ENCODE results near the gene SORBS2. TPM values are rescaled to one million over a fixed set of nuclear protein-coding genes. Genes with fewer than 3 reads are reported as not detected.

The SORBS2 gene
- total RNA-seq, 1 experiment from 2014 or later = 0.34 TPM

DNA sequence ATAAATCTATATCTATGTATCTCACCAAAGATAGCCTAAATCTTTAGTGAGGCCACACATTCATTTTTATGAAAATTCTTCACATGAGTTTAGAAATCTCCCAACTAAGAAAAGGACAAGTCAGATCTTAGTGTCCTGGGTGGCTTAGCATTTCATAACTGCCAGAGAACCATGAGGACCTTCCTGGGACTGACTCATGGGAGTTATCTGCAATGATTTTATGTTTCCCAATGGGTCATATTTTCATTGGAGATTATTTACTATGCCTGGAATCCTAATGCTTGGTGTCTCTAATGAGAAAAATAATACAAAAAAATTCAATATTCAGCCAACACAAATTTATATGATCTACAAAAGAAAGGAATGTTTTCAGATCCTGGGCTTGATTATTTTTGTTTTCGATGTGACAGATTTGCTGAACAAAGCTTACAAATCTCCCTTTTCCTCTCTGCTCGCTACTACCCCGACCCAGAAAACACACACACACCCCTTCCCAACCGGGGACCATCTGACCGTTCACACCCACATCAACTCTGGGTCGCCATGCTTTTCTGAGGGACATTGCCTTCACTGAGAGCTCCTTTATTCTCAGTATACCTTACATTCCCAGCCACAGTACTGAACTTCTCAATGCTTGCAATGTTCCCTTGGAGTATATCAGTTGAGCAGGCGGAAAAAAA is 40.1 kb downstream of the SORBS2 start (continued):
- TF ChIP-seq, protein P1, sequence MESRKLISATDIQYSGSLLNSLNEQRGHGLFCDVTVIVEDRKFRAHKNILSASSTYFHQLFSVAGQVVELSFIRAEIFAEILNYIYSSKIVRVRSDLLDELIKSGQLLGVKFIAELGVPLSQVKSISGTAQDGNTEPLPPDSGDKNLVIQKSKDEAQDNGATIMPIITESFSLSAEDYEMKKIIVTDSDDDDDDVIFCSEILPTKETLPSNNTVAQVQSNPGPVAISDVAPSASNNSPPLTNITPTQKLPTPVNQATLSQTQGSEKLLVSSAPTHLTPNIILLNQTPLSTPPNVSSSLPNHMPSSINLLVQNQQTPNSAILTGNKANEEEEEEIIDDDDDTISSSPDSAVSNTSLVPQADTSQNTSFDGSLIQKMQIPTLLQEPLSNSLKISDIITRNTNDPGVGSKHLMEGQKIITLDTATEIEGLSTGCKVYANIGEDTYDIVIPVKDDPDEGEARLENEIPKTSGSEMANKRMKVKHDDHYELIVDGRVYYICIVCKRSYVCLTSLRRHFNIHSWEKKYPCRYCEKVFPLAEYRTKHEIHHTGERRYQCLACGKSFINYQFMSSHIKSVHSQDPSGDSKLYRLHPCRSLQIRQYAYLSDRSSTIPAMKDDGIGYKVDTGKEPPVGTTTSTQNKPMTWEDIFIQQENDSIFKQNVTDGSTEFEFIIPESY (IDR thresholded peaks at IDR 0.05; ENCODE audit: extremely low read depth, insufficient replicate concordance, low read length) = no peak

DNA sequence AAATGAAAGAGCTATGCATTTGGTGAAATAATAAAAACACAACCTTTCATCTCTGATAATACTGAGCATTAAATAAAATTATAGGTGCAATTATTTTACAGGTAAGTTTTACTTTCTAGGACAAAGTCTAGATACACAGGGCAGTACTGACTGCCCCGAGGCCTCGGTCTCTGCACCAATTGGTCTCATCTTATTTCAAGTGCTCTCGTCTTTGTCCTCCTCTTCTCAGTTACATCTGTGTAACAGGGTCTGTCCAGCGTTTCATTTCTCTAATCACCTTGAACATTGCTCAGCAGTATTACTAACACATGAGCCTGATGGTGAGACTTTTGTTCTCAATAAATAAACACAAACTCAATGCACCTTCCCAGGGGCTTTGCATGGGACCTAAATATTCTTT is 44.5 kb downstream of the SORBS2 start:
- Histone ChIP-seq H3K27me3 (ENCODE audit: insufficient read depth, low read length) (no peaks in the 10 kb centered on the region), H3K36me3 (ENCODE audit: control insufficient read depth in 1 of 2, insufficient read depth in 2 of 2, low read length in 2 of 2) (no peaks in the 10 kb centered on the region), H3K4me1 (ENCODE audit: control insufficient read depth in 1 of 2, insufficient read depth in 2 of 2, low read length in 2 of 2) (no peaks in the 10 kb centered on the region), H3K4me2 (ENCODE audit: low read length) (no peak overlapping the region), H3K9ac (ENCODE audit: low read length) (no peak overlapping the region), H2AFZ (ENCODE audit: low read depth, low read length, poor library complexity, severe bottlenecking) (no peak overlapping the region), H3K27ac (ENCODE audit: low read depth, low read length) (no peak overlapping the region), H3K9me3 (ENCODE audit: control insufficient read depth in 1 of 2, insufficient read depth in 1 of 2, low read depth in 1 of 2, low read length in 2 of 2) (no peaks in the 10 kb centered on the region), H3K4me3 (replicated peaks in 1 of 2; ENCODE audit: low read depth in 1 of 2, low read length in 2 of 2) (no peak overlapping the region), H3K9me2 (ENCODE audit: insufficient read depth) (no peaks in the 10 kb centered on the region), H3K79me2 (ENCODE audit: insufficient read depth, low read length) (no peaks in the 10 kb centered on the region), H4K20me1 (ENCODE audit: insufficient read depth) (no peaks in the 10 kb centered on the region)
- no TSS peak for BruUV-seq (replicated peaks)
- DNase-seq (ENCODE audit: low read depth, low spot score) (no peak), ATAC-seq (no peak)
- ChIA-PET CTCF (no interaction called here), RAD21 (ENCODE audit: low non-redundant PET in 1 of 2, low total read pairs in 2 of 2, uncharacterized antibody in 2 of 2, unreplicated experiment in 2 of 2) (no interaction called here), POLR2A (no interaction called here)
- TF ChIP-seq, protein P2, sequence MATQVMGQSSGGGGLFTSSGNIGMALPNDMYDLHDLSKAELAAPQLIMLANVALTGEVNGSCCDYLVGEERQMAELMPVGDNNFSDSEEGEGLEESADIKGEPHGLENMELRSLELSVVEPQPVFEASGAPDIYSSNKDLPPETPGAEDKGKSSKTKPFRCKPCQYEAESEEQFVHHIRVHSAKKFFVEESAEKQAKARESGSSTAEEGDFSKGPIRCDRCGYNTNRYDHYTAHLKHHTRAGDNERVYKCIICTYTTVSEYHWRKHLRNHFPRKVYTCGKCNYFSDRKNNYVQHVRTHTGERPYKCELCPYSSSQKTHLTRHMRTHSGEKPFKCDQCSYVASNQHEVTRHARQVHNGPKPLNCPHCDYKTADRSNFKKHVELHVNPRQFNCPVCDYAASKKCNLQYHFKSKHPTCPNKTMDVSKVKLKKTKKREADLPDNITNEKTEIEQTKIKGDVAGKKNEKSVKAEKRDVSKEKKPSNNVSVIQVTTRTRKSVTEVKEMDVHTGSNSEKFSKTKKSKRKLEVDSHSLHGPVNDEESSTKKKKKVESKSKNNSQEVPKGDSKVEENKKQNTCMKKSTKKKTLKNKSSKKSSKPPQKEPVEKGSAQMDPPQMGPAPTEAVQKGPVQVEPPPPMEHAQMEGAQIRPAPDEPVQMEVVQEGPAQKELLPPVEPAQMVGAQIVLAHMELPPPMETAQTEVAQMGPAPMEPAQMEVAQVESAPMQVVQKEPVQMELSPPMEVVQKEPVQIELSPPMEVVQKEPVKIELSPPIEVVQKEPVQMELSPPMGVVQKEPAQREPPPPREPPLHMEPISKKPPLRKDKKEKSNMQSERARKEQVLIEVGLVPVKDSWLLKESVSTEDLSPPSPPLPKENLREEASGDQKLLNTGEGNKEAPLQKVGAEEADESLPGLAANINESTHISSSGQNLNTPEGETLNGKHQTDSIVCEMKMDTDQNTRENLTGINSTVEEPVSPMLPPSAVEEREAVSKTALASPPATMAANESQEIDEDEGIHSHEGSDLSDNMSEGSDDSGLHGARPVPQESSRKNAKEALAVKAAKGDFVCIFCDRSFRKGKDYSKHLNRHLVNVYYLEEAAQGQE (IDR thresholded peaks at IDR 0.05; ENCODE audit: low read depth) = no peak
- intact Hi-C loops (cut with micrococcal nuclease) = no loop called here
